Neuronal stem cell (in vitro differentiated cells): ENCODE data around the gene LYSMD3.

Experiments
- DNase-seq: peaks from one replicate; pipeline ENCODE4 v3.0.0-alpha.2; 2013; ENCODE audit warnings: low spot score
- H2AFZ ChIP-seq: one replicate; pipeline ENCODE4 v1.6.1; 2013; ENCODE audit warnings: mild to moderate bottlenecking, low read length, inconsistent platforms
- H2AK5ac ChIP-seq: 2 replicates; pipeline ENCODE4 v1.6.1; 2013; ENCODE audit warnings: low read depth, mild to moderate bottlenecking, inconsistent platforms, low read length, moderate library complexity, mixed read lengths
- H2BK120ac ChIP-seq: 2 replicates; pipeline ENCODE4 v1.6.1; 2013; ENCODE audit warnings: low read depth, mild to moderate bottlenecking, inconsistent platforms, low read length, moderate library complexity, mixed read lengths
- H2BK12ac ChIP-seq: one replicate; pipeline ENCODE4 v1.6.1; 2013; ENCODE audit warnings: low read length, inconsistent platforms
- H2BK15ac ChIP-seq: 2 replicates; pipeline ENCODE4 v1.6.1; 2013; ENCODE audit warnings: mild to moderate bottlenecking, low read length, inconsistent platforms, mixed read lengths
- H2BK5ac ChIP-seq: one replicate; pipeline ENCODE4 v1.6.1; 2013; ENCODE audit warnings: inconsistent platforms, mild to moderate bottlenecking, low read length, moderate library complexity
- H3K14ac ChIP-seq: one replicate; pipeline ENCODE4 v1.6.1; 2013; ENCODE audit warnings: low read length, inconsistent platforms
- H3K18ac ChIP-seq: 2 replicates; pipeline ENCODE4 v1.6.1; 2013; ENCODE audit warnings: low read length, inconsistent platforms
- H3K23ac ChIP-seq: 2 replicates; pipeline ENCODE4 v1.6.1; 2013; ENCODE audit warnings: low read depth, mild to moderate bottlenecking, mixed read lengths, low read length, inconsistent platforms; ENCODE audit not compliant: poor library complexity
- H3K27ac ChIP-seq: replicated peaks from 3 replicates; pipeline ENCODE4 v1.5.1; 2013; ENCODE audit warnings: low read length, inconsistent platforms
- H3K27me3 ChIP-seq, 3 experiments: 2 replicates each; pipeline ENCODE4 v1.6.1; 2013; ENCODE audit warnings: low read length in 3 of 3, mild to moderate bottlenecking in 2 of 3, inconsistent platforms in 1 of 3, low read depth in 1 of 3, mixed read lengths in 1 of 3, moderate library complexity in 1 of 3; ENCODE audit not compliant: control insufficient read depth in 3 of 3, insufficient read depth in 3 of 3
- H3K36me3 ChIP-seq, 2 donors: replicated peaks in 1 of 2; 2 replicates each; pipeline ENCODE4 v1.6.1; 2013; ENCODE audit warnings: low read length in 2 of 2; ENCODE audit not compliant: control insufficient read depth in 2 of 2, insufficient read depth in 2 of 2
- H3K4ac ChIP-seq: 2 replicates; pipeline ENCODE4 v1.6.1; 2013; ENCODE audit warnings: inconsistent platforms, mild to moderate bottlenecking, low read length, moderate library complexity
- H3K4me1 ChIP-seq, 2 donors: 1 replicate in 1 of 2; 2 replicates in 1 of 2; pipeline ENCODE4 v1.6.1; 2013; ENCODE audit warnings: low read length in 2 of 2, low read depth in 1 of 2; ENCODE audit not compliant: control insufficient read depth in 2 of 2, insufficient read depth in 1 of 2
- H3K4me2 ChIP-seq: one replicate; pipeline ENCODE4 v1.6.1; 2013; ENCODE audit warnings: mild to moderate bottlenecking, low read length, inconsistent platforms; ENCODE audit not compliant: insufficient read depth, poor library complexity, severe bottlenecking
- H3K4me3 ChIP-seq, 2 donors: 2 replicates each; pipeline ENCODE4 v1.5.1; 2013; ENCODE audit warnings: low read length in 2 of 2, mild to moderate bottlenecking in 2 of 2, inconsistent platforms in 1 of 2, moderate library complexity in 1 of 2
- H3K79me1 ChIP-seq: one replicate; pipeline ENCODE4 v1.6.1; 2013; ENCODE audit warnings: low read depth, mild to moderate bottlenecking, inconsistent platforms, low read length, moderate library complexity
- H3K9ac ChIP-seq: one replicate; pipeline ENCODE4 v1.6.1; 2013; ENCODE audit warnings: mild to moderate bottlenecking, low read depth, low read length, inconsistent platforms; ENCODE audit not compliant: poor library complexity
- H3K9me3 ChIP-seq, 2 donors: replicated peaks in 1 of 2; 2 replicates each; pipeline versions ENCODE3 to v1.6.1; 2013; ENCODE audit warnings: low read length in 2 of 2, mild to moderate bottlenecking in 2 of 2, inconsistent platforms in 1 of 2, low read depth in 1 of 2, mixed read lengths in 1 of 2, moderate library complexity in 1 of 2; ENCODE audit not compliant: control insufficient read depth in 2 of 2, insufficient read depth in 1 of 2
- H4K8ac ChIP-seq: one replicate; pipeline ENCODE4 v1.6.1; 2013; ENCODE audit warnings: low read depth, mild to moderate bottlenecking, inconsistent platforms, low read length, moderate library complexity
- H4K91ac ChIP-seq: one replicate; pipeline ENCODE4 v1.6.1; 2013; ENCODE audit warnings: low read length, low read depth, mild to moderate bottlenecking, inconsistent platforms; ENCODE audit not compliant: poor library complexity
- WGBS, 2 donors: extraction: QIAGEN DNeasy Blood & Tissue Kit; methylation state at CpG; one replicate each; pipeline ENCODE4 v1.1.7; 2013; ENCODE audit warnings: missing lambda C conversion rate in 2 of 2, mixed read lengths in 1 of 2; ENCODE audit not compliant: insufficient read length in 2 of 2, insufficient replicate concordance in 1 of 2; ENCODE audit errors: extremely low coverage in 2 of 2; 5-methylcytosine and 5-hydroxymethylcytosine counted together

LYSMD3 gene

GRCh38 chr5:90545511-90545910 is 16.1 kb upstream of the LYSMD3 start:
- no peaks in the 10 kb centered on the region for H3K36me3 ChIP-seq
- no peak overlapping the region for H3K27ac ChIP-seq
- peak overlapping the region; percentile 20 for H2AFZ ChIP-seq
- no CpG with 5 or more reads among the region's 2 CpGs for WGBS, 2 donors
- no peak overlapping the region for H3K18ac ChIP-seq
- DNase-seq: no peak
- no peak overlapping the region for H3K4me2 ChIP-seq
- H3K4ac ChIP-seq: no peak overlapping the region
- H2BK5ac ChIP-seq: no peak overlapping the region
- no peak overlapping the region for H3K9ac ChIP-seq
- H2BK120ac ChIP-seq: no peak overlapping the region
- no peak overlapping the region for H3K4me3 ChIP-seq
- H2BK15ac ChIP-seq: no peak overlapping the region
- no peaks in the 10 kb centered on the region for H3K9me3 ChIP-seq
- H3K4me1 ChIP-seq: peaks cover 2 to 32% of the 10 kb centered on the region in 2 donors
- no peak overlapping the region for H2BK12ac ChIP-seq
- no peak overlapping the region for H4K8ac ChIP-seq
- H3K79me1 ChIP-seq: no peaks in the 10 kb centered on the region
- no peak overlapping the region for H3K14ac ChIP-seq
- H3K27me3 ChIP-seq: no peaks in the 10 kb centered on the region
- H4K91ac ChIP-seq: no peak overlapping the region
- H3K23ac ChIP-seq: no peak overlapping the region
- no peak overlapping the region for H2AK5ac ChIP-seq

GRCh38 chr5:90542827-90543519 is 13.6 kb upstream of the LYSMD3 start:
- Histone ChIP-seq H3K23ac (no peak overlapping the region), H3K9me3 (no peaks in the 10 kb centered on the region), H2BK5ac (no peak overlapping the region), H3K4me3 (no peak overlapping the region), H2BK12ac (no peak overlapping the region), H3K14ac (no peak overlapping the region), H3K27ac (no peak overlapping the region), H4K8ac (no peak overlapping the region), H3K4ac (no peak overlapping the region), H3K4me2 (no peak overlapping the region), H2BK120ac (no peak overlapping the region), H4K91ac (no peak overlapping the region), H2AFZ (no peak overlapping the region), H2AK5ac (no peak overlapping the region), H3K79me1 (no peaks in the 10 kb centered on the region), H2BK15ac (no peak overlapping the region), H3K27me3 (no peaks in the 10 kb centered on the region), H3K9ac (no peak overlapping the region), H3K4me1 (peaks cover 0 to 22% of the 10 kb centered on the region in 2 donors), H3K18ac (no peak overlapping the region), H3K36me3 (no peaks in the 10 kb centered on the region)
- WGBS, 2 donors: no CpG with 5 or more reads among the region's 4 CpGs
- DNase-seq: no peak

- Histone ChIP-seq H3K4me3 (no peak overlapping the region), H4K8ac (no peak overlapping the region), H2BK15ac (no peak overlapping the region), H3K4ac (no peak overlapping the region), H3K9me3 (no peaks in the 10 kb centered on the region), H2BK12ac (no peak overlapping the region), H3K27ac (no peak overlapping the region), H2AK5ac (no peak overlapping the region), H4K91ac (no peak overlapping the region), H3K79me1 (no peaks in the 10 kb centered on the region), H3K9ac (no peak overlapping the region), H2BK5ac (no peak overlapping the region), H2AFZ (no peak overlapping the region), H3K27me3 (no peaks in the 10 kb centered on the region), H3K4me2 (no peak overlapping the region), H2BK120ac (no peak overlapping the region), H3K23ac (no peak overlapping the region), H3K36me3 (no peaks in the 10 kb centered on the region), H3K14ac (no peak overlapping the region), H3K4me1 (peaks cover 0 to 3% of the 10 kb centered on the region in 2 donors), H3K18ac (no peak overlapping the region)
- no CpG with 5 or more reads among the region's 3 CpGs for WGBS, 2 donors
- DNase-seq: no peak
Measured at GRCh38 chr5:90534922-90535321, 5.5 kb upstream of the LYSMD3 start.

GRCh38 chr5:90533794-90534193 is 4.4 kb upstream of the LYSMD3 start:
- no CpG with 5 or more reads among the region's 3 CpGs for WGBS, 2 donors
- no peaks in the 10 kb centered on the region for H3K9me3 ChIP-seq
- no peak overlapping the region for H4K8ac ChIP-seq
- no peak overlapping the region for H3K23ac ChIP-seq
- H3K18ac ChIP-seq: no peak overlapping the region
- no peak overlapping the region for H3K4ac ChIP-seq
- peaks cover 4% of the 10 kb centered on the region for H3K79me1 ChIP-seq
- no peak overlapping the region for H2AFZ ChIP-seq
- H2BK15ac ChIP-seq: no peak overlapping the region
- H4K91ac ChIP-seq: no peak overlapping the region
- H2AK5ac ChIP-seq: no peak overlapping the region
- no peak overlapping the region for H3K27ac ChIP-seq
- H3K36me3 ChIP-seq: no peaks in the 10 kb centered on the region
- no peak overlapping the region for H2BK120ac ChIP-seq
- H3K4me3 ChIP-seq: no peak overlapping the region
- no peak overlapping the region for H2BK5ac ChIP-seq
- DNase-seq: no peak
- no peak overlapping the region for H3K9ac ChIP-seq
- H3K27me3 ChIP-seq: no peaks in the 10 kb centered on the region
- H3K4me1 ChIP-seq: peaks cover 0 to 3% of the 10 kb centered on the region in 2 donors
- H3K14ac ChIP-seq: no peak overlapping the region
- H3K4me2 ChIP-seq: no peak overlapping the region
- H2BK12ac ChIP-seq: no peak overlapping the region
